Right lobe of liver (tissue), 4 donors: ENCODE data around the gene UBE2J2.

Experiments used
- CTCF ChIP-seq, 4 donors: fragments of 200-600 bp in 3 of 4; fragments of 450-650 bp in 1 of 4; IDR thresholded peaks; one replicate each; pipeline versions ENCODE4 v1.5.1 to v1.8.0; 2016 to 2022; ENCODE audit warnings: antibody characterized with exemption in 4 of 4, mild to moderate bottlenecking in 2 of 4
- POLR2A ChIP-seq: fragments of 450-650 bp; IDR thresholded peaks from one replicate; pipeline ENCODE4 v1.6.1; 2017; ENCODE audit warnings: antibody characterized with exemption, mild to moderate bottlenecking
- donor health status: DM: no; HTN: no; CAD: no.
- donor health status: DM: no; HTN: no; CAD: no.
- donor health status: DM: no; HTN: yes; CAD: no.

DNA sequence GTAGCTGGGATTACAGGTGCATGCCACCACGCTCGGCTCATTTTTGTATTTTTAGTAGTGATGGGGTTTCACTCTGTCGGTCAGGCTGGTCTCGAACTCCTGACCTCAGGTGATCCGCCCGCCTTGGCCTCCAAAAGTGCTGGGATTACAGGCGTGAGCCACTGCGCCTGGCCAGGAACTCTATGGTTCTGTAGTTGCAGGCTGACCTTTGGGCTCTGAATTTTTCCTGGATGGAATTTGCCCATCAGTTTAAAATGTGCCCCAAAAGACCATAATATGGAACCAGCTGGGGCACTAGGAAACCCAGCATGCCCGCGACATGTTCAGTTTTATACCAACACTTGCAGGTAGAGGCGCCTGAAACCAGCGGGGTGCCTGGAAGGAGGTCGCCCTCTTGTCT, 5.0 kb upstream of the UBE2J2 start:
- TF ChIP-seq CTCF (IDR thresholded peaks at IDR 0.05) (no peak), POLR2A (no peak)
